Measurements from ENCODE around the gene RPS19BP1. TPM values are rescaled to one million over a fixed set of nuclear protein-coding genes. Genes with fewer than 3 reads are reported as not detected.

Gene RPS19BP1
- total and polyA plus RNA-seq, 8 donors = 36.9 to 684 (median 155) TPM

DNA sequence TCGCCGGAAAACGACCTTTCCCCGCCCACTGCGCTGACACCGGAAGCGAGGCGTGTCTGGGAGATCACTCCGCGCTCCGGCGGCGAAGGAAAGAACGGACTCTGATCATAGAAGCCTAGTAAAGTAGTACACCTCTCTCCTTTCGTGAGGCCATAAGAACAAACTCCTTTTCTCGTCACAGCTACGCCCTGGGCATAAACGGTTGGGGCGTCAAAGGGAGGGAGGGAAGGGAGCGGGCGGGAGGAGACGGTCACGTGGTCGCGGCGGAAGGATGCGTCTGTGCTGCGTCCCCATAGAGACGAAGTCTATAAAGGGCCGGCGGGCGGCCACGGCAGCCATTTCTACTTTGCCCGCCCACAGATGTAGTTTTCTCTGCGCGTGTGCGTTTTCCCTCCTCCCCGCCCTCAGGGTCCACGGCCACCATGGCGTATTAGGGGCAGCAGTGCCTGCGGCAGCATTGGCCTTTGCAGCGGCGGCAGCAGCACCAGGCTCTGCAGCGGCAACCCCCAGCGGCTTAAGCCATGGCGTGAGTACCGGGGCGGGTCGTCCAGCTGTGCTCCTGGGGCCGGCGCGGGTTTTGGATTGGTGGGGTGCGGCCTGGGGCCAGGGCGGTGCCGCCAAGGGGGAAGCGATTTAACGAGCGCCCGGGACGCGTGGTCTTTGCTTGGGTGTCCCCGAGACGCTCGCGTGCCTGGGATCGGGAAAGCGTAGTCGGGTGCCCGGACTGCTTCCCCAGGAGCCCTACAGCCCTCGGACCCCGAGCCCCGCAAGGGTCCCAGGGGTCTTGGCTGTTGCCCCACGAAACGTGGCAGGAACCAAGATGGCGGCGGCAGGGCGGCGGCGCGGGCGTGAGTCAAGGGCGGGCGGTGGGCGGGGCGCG, 12.1 kb downstream of the RPS19BP1 start, which contains the start of gene ATF4:
TSS of gene ATF4 (plus strand) at position 337 of the 880 bp plus-strand sequence. CDS start 884 bp downstream, outside the sequence.
- TF ChIP-seq CTCF (IDR thresholded peaks at IDR 0.05) (no peak), POLR2AphosphoS5 (IDR thresholded peaks at IDR 0.05) (peak; percentile 79 to 99 (median 98)), EP300 (IDR thresholded peaks at IDR 0.05) (no peak), POLR2A (IDR thresholded peaks at IDR 0.05) (peak in 2 of 4 donors; percentile 86 to 96)
- intact Hi-C loops (cut with DNase I; ENCODE audit: low total_unique reads) = no loop called here
- H3K4me3 ChIP-seq = peak within 1 kb of the TSS; percentile 95 to 100 (median 98)
- 0 to 1% (median 0%) methylated on average over 48 to 86 of the region's 86 CpGs for WGBS, 5 donors
- H3K27ac ChIP-seq = peak within 1 kb of the TSS; percentile 98 to 100 (median 99)
- no peaks in the 10 kb centered on the region for H3K9me3 ChIP-seq
- H3K4me1 ChIP-seq = peaks cover 41 to 62% (median 58%) of the 10 kb centered on the region in 4 donors
- peak; percentile 93 to 95 for DNase-seq
- H3K27me3 ChIP-seq = no peaks in the 10 kb centered on the region
- H3K36me3 ChIP-seq = peaks cover 37 to 67% (median 65%) of the 10 kb centered on the region in 4 donors

DNA sequence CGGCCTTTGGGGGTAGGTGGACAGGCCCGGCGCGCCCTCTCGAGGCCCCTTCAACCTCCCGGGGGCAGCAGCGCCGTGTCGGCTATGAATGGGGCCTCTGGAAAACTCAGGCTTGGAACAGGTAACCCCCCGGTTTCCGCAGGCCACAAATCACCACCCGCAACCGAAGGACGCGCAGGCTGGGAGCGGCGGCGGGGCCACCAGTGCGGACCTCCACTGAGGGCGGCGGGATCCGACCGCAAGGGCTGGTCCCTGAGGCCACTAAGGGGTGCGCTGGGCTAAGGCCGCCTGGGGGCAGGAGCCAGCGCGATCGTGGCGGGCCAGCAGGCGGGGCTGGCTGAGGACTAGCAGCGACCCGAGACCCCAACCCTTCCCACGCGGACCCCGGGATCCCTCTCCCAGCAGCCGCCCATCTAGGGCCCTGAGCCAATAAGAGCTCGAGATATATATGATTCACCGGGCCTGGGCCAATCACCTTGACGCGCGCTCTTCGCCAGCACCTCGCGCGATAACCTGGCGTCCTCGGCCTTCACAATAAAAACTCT, 12.8 kb downstream of the RPS19BP1 start:
- DNase-seq = peak; percentile 98 to 100
- WGBS, 5 donors = 0% methylated on average over 19 to 47 of the region's 47 CpGs
- peaks cover 44 to 67% (median 66%) of the 10 kb centered on the region in 4 donors for H3K36me3 ChIP-seq

GRCh38 chr22:39518996-39519680, 13.4 kb downstream of the RPS19BP1 start:
- peak overlapping the region; percentile 98 to 100 (median 99) for H3K27ac ChIP-seq
- peaks cover 33 to 53% (median 47%) of the 10 kb centered on the region in 4 donors for H3K4me1 ChIP-seq
- WGBS, 5 donors = 7 to 9% (median 8%) methylated on average over 22 to 24 of the region's 24 CpGs
- no peaks in the 10 kb centered on the region for H3K27me3 ChIP-seq
- H3K36me3 ChIP-seq = peaks cover 41 to 67% (median 66%) of the 10 kb centered on the region in 4 donors
- no peaks in the 10 kb centered on the region for H3K9me3 ChIP-seq
- DNase-seq = peak in 1 of 2 donors; percentile 67
- TF ChIP-seq POLR2AphosphoS5 (IDR thresholded peaks at IDR 0.05) = no peak
- H3K4me3 ChIP-seq = peak overlapping the region; percentile 95 to 100 (median 98)
- intact Hi-C loops (cut with DNase I; ENCODE audit: low total_unique reads) = loop anchor here (10.0 kb wide), 1 partner anchor 114 kb away; no protein-coding TSS in a partner anchor

More for the DNA sequence above, 12.8 kb downstream of the RPS19BP1 start:
- H3K27ac ChIP-seq = peak overlapping the region; percentile 98 to 100 (median 99)
- TF ChIP-seq EP300 (IDR thresholded peaks at IDR 0.05) = no peak
- TF ChIP-seq POLR2A (IDR thresholded peaks at IDR 0.05) = peak in 1 of 4 donors; percentile 63
- peak; percentile 43 to 75 (median 61) for TF ChIP-seq POLR2AphosphoS5 (IDR thresholded peaks at IDR 0.05)
- peak in 3 of 7 experiments; percentile 12 to 31 (median 28) for TF ChIP-seq CTCF (IDR thresholded peaks at IDR 0.05)
- peak overlapping the region; percentile 95 to 100 (median 98) for H3K4me3 ChIP-seq
- intact Hi-C loops (cut with DNase I; ENCODE audit: low total_unique reads) = loop anchor here (10.0 kb wide), 1 partner anchor 115 kb away; no protein-coding TSS in a partner anchor
- peaks cover 40 to 55% (median 51%) of the 10 kb centered on the region in 4 donors for H3K4me1 ChIP-seq
- no peaks in the 10 kb centered on the region for H3K9me3 ChIP-seq
- no peaks in the 10 kb centered on the region for H3K27me3 ChIP-seq

DNA sequence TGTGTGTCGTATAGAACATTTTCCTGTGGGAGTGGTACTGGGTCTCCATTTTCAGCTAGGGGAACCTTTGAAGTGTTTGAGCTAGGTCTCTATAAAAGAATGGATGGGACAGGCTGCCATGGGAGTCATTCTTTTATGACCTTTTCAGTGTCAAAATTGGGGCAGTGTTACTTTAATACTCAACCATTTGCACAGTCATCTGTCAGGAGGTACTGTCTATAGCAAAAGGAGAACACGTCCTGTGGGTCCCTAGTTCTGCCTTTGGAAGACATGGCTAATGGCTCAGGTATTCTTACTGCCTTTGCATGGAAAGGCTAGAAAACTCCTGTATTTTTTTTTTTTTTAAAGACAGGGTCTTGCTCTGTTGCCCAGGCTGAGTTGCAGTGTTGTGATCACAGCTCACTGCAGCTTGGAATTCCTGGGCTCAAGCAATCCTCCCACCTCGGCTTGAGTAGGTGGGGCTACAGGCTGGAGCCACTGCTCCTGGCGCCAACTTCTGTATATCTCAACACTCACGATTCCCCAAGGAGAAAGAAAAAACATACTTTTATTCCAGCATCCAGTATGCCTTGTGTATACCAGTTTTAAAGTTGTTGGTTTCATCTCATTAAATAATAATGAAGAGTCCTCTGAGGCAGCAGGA, 14.3 kb downstream of the RPS19BP1 start:
- peak overlapping the region in 3 of 5 donors; percentile 98 to 99 (median 99) for H3K27ac ChIP-seq
- peaks cover 27 to 49% (median 39%) of the 10 kb centered on the region in 4 donors for H3K4me1 ChIP-seq
- H3K4me3 ChIP-seq = no peak overlapping the region
- no peaks in the 10 kb centered on the region for H3K27me3 ChIP-seq
- intact Hi-C loops (cut with DNase I; ENCODE audit: low total_unique reads) = loop anchor here (10.0 kb wide), 1 partner anchor 113 kb away; no protein-coding TSS in a partner anchor
- no peak for TF ChIP-seq POLR2AphosphoS5 (IDR thresholded peaks at IDR 0.05)
- no peak for TF ChIP-seq CTCF (IDR thresholded peaks at IDR 0.05)
- TF ChIP-seq EP300 (IDR thresholded peaks at IDR 0.05) = no peak
- TF ChIP-seq POLR2A (IDR thresholded peaks at IDR 0.05) = no peak
- 41 to 51% (median 46%) methylated on average over 5 of the region's 5 CpGs for WGBS, 5 donors
- H3K36me3 ChIP-seq = peaks cover 41 to 67% (median 66%) of the 10 kb centered on the region in 4 donors
- DNase-seq = peak in 1 of 2 donors; percentile 24
- H3K9me3 ChIP-seq = no peaks in the 10 kb centered on the region
